Measurements from ENCODE around the gene RNF169. TPM values are rescaled to one million over a fixed set of nuclear protein-coding genes. Genes with fewer than 3 reads are reported as not detected.

Gene RNF169
- total and polyA plus RNA-seq, 2 donors: 6.4 to 35.8 TPM

DNA sequence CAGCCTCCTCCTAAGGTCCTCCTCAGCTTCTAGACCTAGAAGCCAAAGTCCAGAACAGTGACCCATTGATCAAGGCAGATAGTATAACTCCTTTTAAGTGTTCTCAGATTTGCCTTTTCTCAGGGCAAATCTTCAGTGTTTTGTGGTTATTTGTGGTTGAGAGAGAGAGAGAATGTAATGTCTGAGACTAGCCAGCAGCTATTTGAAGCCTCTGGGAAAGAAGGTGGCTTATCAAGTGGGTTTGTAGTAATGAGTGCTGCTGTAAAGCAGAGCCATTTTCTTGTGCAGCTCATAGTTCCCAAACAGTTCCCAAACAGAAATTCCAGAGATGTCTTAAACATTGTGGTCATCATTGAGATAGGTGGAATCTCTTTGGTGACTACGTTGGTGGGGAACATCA lies 89.5 kb downstream of the RNF169 start:
- H3K36me3 ChIP-seq (ENCODE audit: insufficient read depth): peaks cover 7% of the 10 kb centered on the region
- no peaks in the 10 kb centered on the region for H3K4me1 ChIP-seq (ENCODE audit: insufficient read depth)
- no peak for DNase-seq (ENCODE audit: extremely low spot score)
- no peak overlapping the region for H3K4me3 ChIP-seq (ENCODE audit: low read depth, low read length)
- H3K27ac ChIP-seq (ENCODE audit: low read depth): no peak overlapping the region
- WGBS: 99% methylated on average over 1 of the region's 1 CpG

GRCh38 chr11:74839446-74839845 lies 90.8 kb downstream of the RNF169 start:
- Histone ChIP-seq H3K4me1 (ENCODE audit: insufficient read depth) (no peaks in the 10 kb centered on the region), H3K4me3 (ENCODE audit: low read depth, low read length) (no peak overlapping the region), H3K36me3 (ENCODE audit: insufficient read depth) (peaks cover 5% of the 10 kb centered on the region), H3K27ac (ENCODE audit: low read depth) (no peak overlapping the region)
- DNase-seq (ENCODE audit: extremely low spot score): no peak
- WGBS: 82% methylated on average over 1 of the region's 1 CpG

GRCh38 chr11:74839971-74840370 lies 91.3 kb downstream of the RNF169 start:
- H3K36me3 ChIP-seq (ENCODE audit: insufficient read depth): peaks cover 3% of the 10 kb centered on the region
- no peak overlapping the region for H3K4me3 ChIP-seq (ENCODE audit: low read depth, low read length)
- no peaks in the 10 kb centered on the region for H3K4me1 ChIP-seq (ENCODE audit: insufficient read depth)
- WGBS: 77% methylated on average over 2 of the region's 2 CpGs
- no peak overlapping the region for H3K27ac ChIP-seq (ENCODE audit: low read depth)
- DNase-seq (ENCODE audit: extremely low spot score): no peak

- no peak overlapping the region for H3K27ac ChIP-seq (ENCODE audit: low read depth)
These were observed 91.8 kb downstream of the RNF169 start for GRCh38 chr11:74840486-74840885.

GRCh38 chr11:74842967-74843366 lies 94.3 kb downstream of the RNF169 start:
- no peak for DNase-seq (ENCODE audit: extremely low spot score)
- no peak overlapping the region for H3K4me3 ChIP-seq (ENCODE audit: low read depth, low read length)
- no peaks in the 10 kb centered on the region for H3K4me1 ChIP-seq (ENCODE audit: insufficient read depth)
- WGBS: 97% methylated on average over 13 of the region's 13 CpGs
- peaks cover 2% of the 10 kb centered on the region for H3K36me3 ChIP-seq (ENCODE audit: insufficient read depth)
- no peak overlapping the region for H3K27ac ChIP-seq (ENCODE audit: low read depth)

More at GRCh38 chr11:74840486-74840885, 91.8 kb downstream of the RNF169 start:
- Histone ChIP-seq H3K36me3 (ENCODE audit: insufficient read depth) (peaks cover 2% of the 10 kb centered on the region), H3K4me3 (ENCODE audit: low read depth, low read length) (no peak overlapping the region), H3K4me1 (ENCODE audit: insufficient read depth) (no peaks in the 10 kb centered on the region)
- WGBS: 67% methylated on average over 2 of the region's 2 CpGs
- no peak for DNase-seq (ENCODE audit: extremely low spot score)

- Histone ChIP-seq H3K4me3 (ENCODE audit: low read depth, low read length) (no peak overlapping the region), H3K36me3 (ENCODE audit: insufficient read depth) (no peaks in the 10 kb centered on the region), H3K4me1 (ENCODE audit: insufficient read depth) (no peaks in the 10 kb centered on the region), H3K27ac (ENCODE audit: low read depth) (no peak overlapping the region)
- no peak for DNase-seq (ENCODE audit: extremely low spot score)
- WGBS: 93% methylated on average over 3 of the region's 3 CpGs
These were observed 95.4 kb downstream of the RNF169 start for GRCh38 chr11:74844072-74844471.

DNA sequence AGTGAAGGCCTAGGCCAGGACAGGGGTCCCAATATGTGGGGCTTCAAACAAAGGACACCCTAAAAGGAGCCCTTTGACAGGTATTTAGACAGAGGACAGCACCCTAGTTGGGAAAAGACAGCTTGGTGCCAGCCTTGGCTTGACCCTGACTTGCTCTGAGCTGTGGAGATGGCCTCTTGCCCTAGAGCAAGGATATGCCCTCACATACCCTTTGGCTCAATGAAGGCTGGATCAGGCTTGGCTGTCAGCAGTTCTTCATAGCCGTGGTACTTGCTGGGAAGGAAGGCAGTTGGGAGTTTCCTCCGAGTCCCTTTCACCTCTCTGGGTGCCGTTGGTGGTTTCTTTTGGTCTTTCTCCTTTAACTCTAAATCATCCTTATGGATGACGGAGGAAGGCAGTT lies 96.2 kb downstream of the RNF169 start:
- 91% methylated on average over 4 of the region's 4 CpGs for WGBS
- no peak for DNase-seq (ENCODE audit: extremely low spot score)
- no peaks in the 10 kb centered on the region for H3K4me1 ChIP-seq (ENCODE audit: insufficient read depth)
- no peaks in the 10 kb centered on the region for H3K36me3 ChIP-seq (ENCODE audit: insufficient read depth)
- no peak overlapping the region for H3K27ac ChIP-seq (ENCODE audit: low read depth)
- no peak overlapping the region for H3K4me3 ChIP-seq (ENCODE audit: low read depth, low read length)

GRCh38 chr11:74845978-74846517 lies 97.4 kb downstream of the RNF169 start:
- 95% methylated on average over 5 of the region's 5 CpGs for WGBS
- DNase-seq (ENCODE audit: extremely low spot score): no peak
- no peak overlapping the region for H3K27ac ChIP-seq (ENCODE audit: low read depth)
- no peak overlapping the region for H3K4me3 ChIP-seq (ENCODE audit: low read depth, low read length)
- H3K36me3 ChIP-seq (ENCODE audit: insufficient read depth): no peaks in the 10 kb centered on the region
- no peaks in the 10 kb centered on the region for H3K4me1 ChIP-seq (ENCODE audit: insufficient read depth)

DNA sequence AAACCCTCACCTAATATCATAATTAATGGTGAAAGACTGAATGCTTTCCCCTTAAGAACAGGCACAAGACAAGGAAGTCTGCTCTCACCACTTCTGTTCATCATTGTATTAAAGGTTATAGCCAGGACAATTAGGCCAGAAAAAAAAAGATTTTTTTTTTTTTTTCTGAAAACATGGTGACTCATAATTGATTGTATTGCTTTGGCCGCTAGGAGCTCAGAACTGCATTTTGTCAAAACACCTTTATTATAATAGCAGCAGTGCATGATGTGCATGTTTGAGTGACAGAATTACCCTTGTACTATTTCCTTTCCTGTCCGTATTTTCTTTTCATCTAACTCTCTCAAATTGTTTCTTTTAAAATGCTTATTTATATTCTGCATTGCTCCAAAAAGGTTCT lies 98.1 kb downstream of the RNF169 start:
- no peaks in the 10 kb centered on the region for H3K4me1 ChIP-seq (ENCODE audit: insufficient read depth)
- no peak overlapping the region for H3K4me3 ChIP-seq (ENCODE audit: low read depth, low read length)
- 89% methylated on average over 2 of the region's 2 CpGs for WGBS
- no peak for DNase-seq (ENCODE audit: extremely low spot score)
- no peaks in the 10 kb centered on the region for H3K36me3 ChIP-seq (ENCODE audit: insufficient read depth)
- no peak overlapping the region for H3K27ac ChIP-seq (ENCODE audit: low read depth)

- Histone ChIP-seq H3K4me1 (ENCODE audit: insufficient read depth) (no peaks in the 10 kb centered on the region), H3K4me3 (ENCODE audit: low read depth, low read length) (no peak overlapping the region), H3K36me3 (ENCODE audit: insufficient read depth) (no peaks in the 10 kb centered on the region), H3K27ac (ENCODE audit: low read depth) (no peak overlapping the region)
- WGBS: 100% methylated on average over 1 of the region's 1 CpG
- DNase-seq (ENCODE audit: extremely low spot score): no peak
These were observed 98.7 kb downstream of the RNF169 start for GRCh38 chr11:74847395-74847794.

- Histone ChIP-seq H3K36me3 (ENCODE audit: insufficient read depth) (no peaks in the 10 kb centered on the region), H3K4me3 (ENCODE audit: low read depth, low read length) (no peak overlapping the region), H3K27ac (ENCODE audit: low read depth) (no peak overlapping the region), H3K4me1 (ENCODE audit: insufficient read depth) (no peaks in the 10 kb centered on the region)
- DNase-seq (ENCODE audit: extremely low spot score): no peak
- 98% methylated on average over 6 of the region's 6 CpGs for WGBS
These were observed 99.2 kb downstream of the RNF169 start for GRCh38 chr11:74847895-74848294.

DNA sequence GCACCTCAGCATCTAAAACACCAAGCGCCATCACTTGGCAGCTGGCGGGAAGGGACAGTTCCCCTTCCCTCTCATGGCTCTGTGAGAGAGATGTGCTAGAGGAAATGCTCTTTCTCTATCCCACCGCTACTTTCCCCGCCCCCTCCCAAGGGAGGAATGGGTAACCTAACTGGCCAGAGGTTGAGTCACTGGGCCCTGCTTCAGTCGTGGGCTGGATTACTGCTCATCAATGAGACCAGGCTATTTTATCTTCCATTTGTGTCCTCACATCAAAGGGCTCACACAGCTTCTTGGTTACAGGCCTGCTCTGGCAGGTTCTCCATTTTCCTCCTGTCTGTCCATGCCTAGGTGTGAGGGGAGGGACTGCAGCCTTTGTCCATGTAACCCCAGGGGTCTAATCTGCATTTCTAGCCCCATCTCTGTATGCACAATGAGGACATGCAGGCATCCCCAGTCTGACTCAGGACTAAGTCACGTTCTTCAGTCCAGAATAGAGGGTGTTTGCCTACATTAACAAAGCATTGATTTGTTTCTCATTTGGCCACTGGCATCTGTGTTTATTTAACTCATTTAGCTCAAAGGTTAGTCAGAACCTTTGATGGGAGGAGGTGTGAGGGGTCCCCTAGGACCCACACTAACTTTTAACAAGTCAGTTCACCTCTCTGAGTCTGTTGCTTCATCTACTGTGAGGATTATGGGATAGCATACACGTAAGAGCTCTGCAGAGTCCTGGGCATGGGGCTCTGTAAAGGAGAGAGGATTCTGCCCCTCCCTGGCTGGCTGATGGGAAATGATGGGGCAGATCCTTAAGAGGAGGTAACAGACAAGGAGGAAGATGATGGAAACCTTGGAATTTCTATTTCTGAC lies 101.1 kb downstream of the RNF169 start:
- H3K27ac ChIP-seq (ENCODE audit: low read depth): no peak overlapping the region
- H3K36me3 ChIP-seq (ENCODE audit: insufficient read depth): no peaks in the 10 kb centered on the region
- no peak for DNase-seq (ENCODE audit: extremely low spot score)
- 74% methylated on average over 7 of the region's 7 CpGs for WGBS
- H3K4me1 ChIP-seq (ENCODE audit: insufficient read depth): no peaks in the 10 kb centered on the region
- H3K4me3 ChIP-seq (ENCODE audit: low read depth, low read length): no peak overlapping the region

GRCh38 chr11:74853223-74853622 lies 104.6 kb downstream of the RNF169 start:
- no peak overlapping the region for H3K27ac ChIP-seq (ENCODE audit: low read depth)
- H3K36me3 ChIP-seq (ENCODE audit: insufficient read depth): no peaks in the 10 kb centered on the region
- 92% methylated on average over 4 of the region's 4 CpGs for WGBS
- H3K4me1 ChIP-seq (ENCODE audit: insufficient read depth): no peaks in the 10 kb centered on the region
- DNase-seq (ENCODE audit: extremely low spot score): no peak
- no peak overlapping the region for H3K4me3 ChIP-seq (ENCODE audit: low read depth, low read length)

DNA sequence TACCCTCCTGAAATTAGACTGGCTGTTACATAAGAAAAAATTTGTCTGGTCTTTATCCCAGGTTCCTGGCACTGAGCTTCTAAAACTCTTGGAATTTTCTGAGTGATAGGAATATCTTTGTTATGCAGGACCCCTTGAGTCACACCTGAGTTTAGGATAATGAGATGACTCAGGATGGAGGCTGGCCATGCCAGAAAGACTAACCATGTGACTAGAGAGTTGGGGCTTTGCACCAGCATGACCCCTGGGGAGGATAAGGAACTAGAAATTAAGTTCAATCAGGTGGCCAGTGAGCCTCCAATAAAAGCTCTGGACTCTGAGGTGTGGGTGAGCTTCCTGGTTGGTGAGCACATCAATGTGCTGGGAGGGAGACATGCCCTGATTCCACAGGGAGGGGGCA lies 112.1 kb downstream of the RNF169 start:
- no peak overlapping the region for H3K27ac ChIP-seq (ENCODE audit: low read depth)
- H3K4me1 ChIP-seq (ENCODE audit: insufficient read depth): no peaks in the 10 kb centered on the region
- no peak for DNase-seq (ENCODE audit: extremely low spot score)
- peaks cover 6% of the 10 kb centered on the region for H3K36me3 ChIP-seq (ENCODE audit: insufficient read depth)
- no peak overlapping the region for H3K4me3 ChIP-seq (ENCODE audit: low read depth, low read length)

All from urinary bladder (tissue), 4 donors.